Kidney capillary endothelial cell (primary cell): ENCODE measurements around the gene CD2BP2.
"Not testable (repeated sequence)": the region's sequence is repeated elsewhere in the genome, so short reads cannot be mapped to it uniquely, and the experiment has no call there.

Experiments
- DNase-seq: peaks from one replicate; pipeline ENCODE4 v3.0.0-alpha.2; 2018; ENCODE audit warnings: low spot score

Gene CD2BP2

GRCh38 chr16:30358990-30359870 lies 4.1 kb upstream of the CD2BP2 start:
- no peak for DNase-seq

- no peak for DNase-seq
Observed at GRCh38 chr16:30358577-30358936, 3.4 kb upstream of the CD2BP2 start.

- DNase-seq = no peak
Observed at GRCh38 chr16:30357715-30358576, 2.8 kb upstream of the CD2BP2 start.

DNA sequence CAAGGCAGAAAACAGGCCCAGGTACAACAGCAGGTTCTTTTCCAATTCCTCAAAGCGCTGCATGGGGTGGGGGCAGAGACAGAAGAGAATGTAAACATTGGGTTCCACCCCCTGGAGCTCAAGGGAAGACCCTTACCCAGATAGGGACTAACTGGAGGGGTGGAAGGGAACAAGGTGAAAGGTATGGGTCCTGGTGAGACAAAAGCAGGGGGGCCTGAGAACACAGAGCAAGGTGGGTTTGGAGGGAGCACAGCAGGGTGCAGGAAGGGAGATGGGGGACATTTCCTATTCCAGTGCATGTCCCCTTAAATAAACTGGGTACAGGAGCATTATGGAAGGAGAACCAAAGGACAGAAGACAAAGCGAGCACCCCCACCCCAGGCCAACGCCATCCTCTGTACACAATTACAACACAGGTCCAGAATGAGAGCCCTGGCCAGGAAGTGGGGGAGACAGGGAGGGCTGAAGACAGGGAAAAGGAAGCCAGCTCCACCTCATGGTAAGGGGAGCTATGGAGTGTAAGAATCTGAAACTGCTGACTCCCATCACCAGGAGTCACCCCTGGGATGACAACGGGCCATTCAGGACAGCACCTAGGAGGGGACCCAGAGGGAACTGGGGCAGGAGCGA lies 2.1 kb upstream of the CD2BP2 start:
- no peak for DNase-seq

GRCh38 chr16:30356401-30357084 lies 1.4 kb upstream of the CD2BP2 start:
- no peak for DNase-seq

DNA sequence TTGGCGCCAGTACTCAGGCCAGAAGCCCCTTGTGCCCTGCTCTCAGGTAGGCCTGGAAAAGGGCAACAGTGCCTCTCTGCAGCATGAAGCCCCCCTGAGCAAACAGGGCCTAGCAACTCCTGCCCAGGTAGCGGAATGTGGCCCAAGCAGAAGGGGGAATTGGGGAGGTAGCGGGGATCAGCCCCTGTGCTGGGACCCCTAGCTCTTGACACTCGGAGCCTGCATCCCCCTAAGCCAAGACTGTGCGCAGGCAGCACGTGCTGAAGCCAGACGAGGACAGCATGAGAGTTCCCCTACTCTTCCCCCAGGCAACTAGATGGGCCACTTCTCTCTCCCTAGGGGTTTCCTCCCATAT lies 823 bp upstream of the CD2BP2 start:
- DNase-seq = no peak

DNA sequence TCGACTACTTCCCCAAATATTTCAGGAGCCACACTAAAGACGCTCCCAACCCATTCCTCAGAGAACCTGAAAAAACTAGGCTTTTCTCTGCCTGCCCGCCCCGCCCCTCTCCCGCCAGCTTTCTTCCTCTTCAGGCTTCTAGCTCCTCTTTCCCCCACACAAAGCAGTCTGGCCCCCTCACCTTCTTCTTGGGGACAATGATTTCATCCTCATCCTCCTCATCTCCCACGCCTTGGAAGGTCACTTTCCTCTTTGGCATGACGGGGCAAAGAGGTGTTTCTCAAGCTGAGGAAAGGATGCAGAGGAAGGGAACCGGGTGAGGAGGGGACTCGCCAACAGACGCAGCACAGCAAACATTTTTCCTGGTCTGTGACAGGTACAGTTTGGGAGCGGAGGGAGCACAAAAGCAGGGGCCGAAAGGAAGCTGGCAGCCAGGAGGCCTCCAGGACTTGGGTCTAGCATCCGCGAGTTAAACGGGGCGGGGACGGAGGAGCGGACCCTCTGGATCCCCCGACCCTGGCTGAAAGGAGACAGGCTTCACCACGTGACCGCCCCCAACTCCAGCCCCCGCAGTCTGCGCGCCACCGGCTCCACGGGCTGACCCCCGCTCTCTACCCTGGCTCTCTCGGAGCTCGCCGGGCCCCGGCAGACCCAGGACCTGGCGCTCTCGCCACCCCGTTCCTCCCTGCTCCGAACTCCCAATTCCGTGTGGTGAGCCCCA lies 525 bp downstream of the CD2BP2 start:
- no peak for DNase-seq

GRCh38 chr16:30353438-30354129 lies 1.5 kb downstream of the CD2BP2 start:
- no peak for DNase-seq

DNA sequence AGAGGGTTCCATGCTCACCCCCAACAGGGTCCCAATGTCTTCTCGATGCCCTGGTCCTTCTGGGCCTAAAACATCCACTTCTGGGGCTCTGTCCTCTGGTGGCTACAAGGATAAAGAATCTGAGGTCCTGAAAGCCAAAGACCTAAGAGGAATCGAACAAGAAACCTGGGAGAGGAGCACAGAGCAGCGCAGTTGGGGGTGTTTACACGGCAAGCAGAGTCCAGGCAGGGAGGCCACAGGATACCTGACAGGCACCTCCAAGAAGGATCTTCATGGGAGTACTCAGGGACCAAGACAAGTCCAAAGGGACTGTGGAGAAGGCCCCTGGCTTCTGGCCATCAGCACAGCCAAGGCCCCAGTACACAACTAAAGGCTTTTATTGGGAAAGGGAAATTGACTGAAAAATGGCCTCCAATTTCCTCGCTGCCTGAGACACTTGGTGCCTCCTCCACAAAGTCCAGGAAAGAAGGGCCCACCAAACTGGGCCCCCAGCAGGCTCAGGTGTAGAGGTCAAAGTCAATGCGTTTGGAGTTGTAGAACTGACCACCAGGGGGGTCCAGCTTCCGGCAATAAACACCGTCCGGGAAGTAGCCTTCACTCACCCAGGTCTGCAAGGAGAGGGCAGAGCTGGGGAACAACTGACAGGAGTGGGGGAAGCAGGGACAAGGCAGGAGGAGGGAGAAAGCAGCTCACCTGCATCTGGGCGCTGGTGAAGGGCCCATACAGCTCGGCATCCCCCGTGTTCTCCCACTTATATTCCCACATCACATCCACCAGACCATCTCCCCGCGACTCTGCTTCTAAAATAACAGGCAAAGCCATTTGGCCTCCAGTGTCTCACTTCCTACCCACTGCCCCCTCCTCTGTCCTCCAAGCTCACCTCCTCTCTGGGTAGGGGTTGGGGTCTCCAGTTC lies 2.4 kb downstream of the CD2BP2 start:
- DNase-seq = no peak

- DNase-seq = no peak
Observed at GRCh38 chr16:30351586-30352419, 3.3 kb downstream of the CD2BP2 start.

GRCh38 chr16:30351001-30351441 lies 4.1 kb downstream of the CD2BP2 start:
- no peak for DNase-seq

DNA sequence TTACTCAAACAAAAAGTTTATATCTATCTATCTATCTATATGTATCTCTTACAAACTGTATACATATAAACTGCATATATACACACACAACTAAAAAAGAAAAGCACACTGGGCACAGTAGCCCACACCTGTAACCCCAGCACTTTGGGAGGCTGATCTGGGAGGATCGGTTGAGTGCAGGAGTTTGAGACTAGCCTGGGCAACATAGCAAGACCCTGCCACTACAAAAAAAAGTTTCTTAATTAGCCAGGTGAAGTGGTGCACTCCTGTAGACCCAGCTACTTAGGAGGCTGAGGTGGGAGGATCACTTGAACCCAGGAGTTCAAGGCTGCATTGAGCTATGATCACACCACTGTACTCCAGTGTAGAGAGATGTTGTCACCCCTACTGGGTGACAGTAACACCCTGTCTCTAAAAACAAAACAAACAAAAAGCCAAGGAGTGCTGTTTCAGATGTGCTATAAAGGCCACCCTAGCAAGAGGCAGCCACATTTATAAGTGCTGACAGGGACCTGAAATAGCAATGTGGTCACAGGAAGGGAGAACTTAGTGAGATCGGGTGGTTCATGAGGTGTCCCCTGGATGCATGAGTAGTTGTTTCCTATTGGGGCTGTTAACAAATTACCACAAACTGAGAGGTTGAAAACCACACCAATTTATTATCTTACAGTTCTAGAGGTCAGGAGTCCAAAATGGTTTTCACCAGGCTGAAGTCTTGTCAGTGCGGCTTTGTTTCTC lies 4.8 kb downstream of the CD2BP2 start:
- DNase-seq = no peak

GRCh38 chr16:30349675-30350074 lies 5.4 kb downstream of the CD2BP2 start:
- no peak for DNase-seq

DNA sequence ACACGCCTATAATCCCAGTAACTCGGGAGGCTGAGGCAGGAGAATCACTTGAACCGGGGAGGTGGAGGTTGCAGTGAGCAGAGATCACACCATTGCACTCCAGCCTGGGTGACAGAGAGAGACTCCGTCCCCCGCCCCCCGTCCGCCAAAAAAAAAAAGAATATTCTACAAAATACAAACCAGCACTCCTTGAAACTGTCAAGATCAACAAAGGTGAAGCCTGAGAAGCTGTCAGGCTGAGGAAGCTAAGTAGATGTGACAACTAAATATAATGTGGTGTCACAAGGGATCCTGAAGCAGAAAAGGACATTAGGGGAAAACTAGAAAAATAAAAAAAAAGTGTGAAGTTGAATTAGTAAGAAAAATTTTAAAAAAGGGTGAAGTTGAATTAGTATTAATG lies 6.2 kb downstream of the CD2BP2 start:
- DNase-seq = no peak

GRCh38 chr16:30348113-30348512 lies 7.0 kb downstream of the CD2BP2 start:
- no peak for DNase-seq

GRCh38 chr16:30346286-30346685 lies 8.8 kb downstream of the CD2BP2 start:
- DNase-seq = no peak

- not testable (repeated sequence) for DNase-seq
Observed at GRCh38 chr16:30343491-30343820, 11.7 kb downstream of the CD2BP2 start.
